ENCODE measurements around the gene CD160. TPM values are rescaled to one million over a fixed set of nuclear protein-coding genes. Genes with fewer than 3 reads are reported as not detected.
"Not testable (repeated sequence)": the region's sequence is repeated elsewhere in the genome, so short reads cannot be mapped to it uniquely, and the experiment has no call there.

Gene CD160, protein sequence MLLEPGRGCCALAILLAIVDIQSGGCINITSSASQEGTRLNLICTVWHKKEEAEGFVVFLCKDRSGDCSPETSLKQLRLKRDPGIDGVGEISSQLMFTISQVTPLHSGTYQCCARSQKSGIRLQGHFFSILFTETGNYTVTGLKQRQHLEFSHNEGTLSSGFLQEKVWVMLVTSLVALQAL
- total RNA-seq = under 1 TPM in 1 of 2 donors, not detected in 1; 0.29 TPM

- Mint-ChIP-seq H3K27ac (no peak within 1 kb of the TSS), H3K4me1 (ENCODE audit: low read depth) (peaks cover 34% of the 10 kb centered on the region), H3K9me3 (no peaks in the 10 kb centered on the region), H3K4me3 (peak within 1 kb of the TSS; percentile 21 to 77), H3K27me3 (ENCODE audit: low read depth) (peaks cover 35% of the 10 kb centered on the region), H3K36me3 (ENCODE audit: insufficient read depth in 2 of 2) (no peaks in the 10 kb centered on the region)
- DNase-seq (peak in 1 of 2 donors; percentile 13), ATAC-seq (replicated peaks in 1 of 2) (peak; percentile 50 to 53)
Measured at GRCh38 chr1:145719230-145720079, at the start of gene CD160. Gene CD160, plus strand, starts transcription at chr1:145719499. Its CDS starts 8,829 bp downstream, at chr1:145728328.

GRCh38 chr1:145670995-145671745 lies 48.1 kb upstream of the CD160 start:
- ATAC-seq (replicated peaks in 1 of 2) = peak; percentile 38 to 47
- peaks cover 16% of the 10 kb centered on the region for H3K4me1 Mint-ChIP-seq (ENCODE audit: low read depth)
- peak overlapping the region in 1 of 2 donors; percentile 66 for H3K4me3 Mint-ChIP-seq

GRCh38 chr1:145673217-145673616 lies 46.1 kb upstream of the CD160 start:
- not testable (repeated sequence) for DNase-seq; H3K9me3 Mint-ChIP-seq; ATAC-seq (replicated peaks in 1 of 2); H3K4me3 Mint-ChIP-seq; H3K27ac Mint-ChIP-seq; H3K27me3 Mint-ChIP-seq (ENCODE audit: low read depth); H3K36me3 Mint-ChIP-seq (ENCODE audit: insufficient read depth in 2 of 2)
- H3K4me1 Mint-ChIP-seq (ENCODE audit: low read depth) = peaks cover 16% of the 10 kb centered on the region

More at GRCh38 chr1:145670995-145671745, 48.1 kb upstream of the CD160 start:
- not testable (repeated sequence) for H3K36me3 Mint-ChIP-seq (ENCODE audit: insufficient read depth in 2 of 2); H3K27me3 Mint-ChIP-seq (ENCODE audit: low read depth); H3K9me3 Mint-ChIP-seq; DNase-seq
- peak overlapping the region; percentile 49 for H3K27ac Mint-ChIP-seq

DNA sequence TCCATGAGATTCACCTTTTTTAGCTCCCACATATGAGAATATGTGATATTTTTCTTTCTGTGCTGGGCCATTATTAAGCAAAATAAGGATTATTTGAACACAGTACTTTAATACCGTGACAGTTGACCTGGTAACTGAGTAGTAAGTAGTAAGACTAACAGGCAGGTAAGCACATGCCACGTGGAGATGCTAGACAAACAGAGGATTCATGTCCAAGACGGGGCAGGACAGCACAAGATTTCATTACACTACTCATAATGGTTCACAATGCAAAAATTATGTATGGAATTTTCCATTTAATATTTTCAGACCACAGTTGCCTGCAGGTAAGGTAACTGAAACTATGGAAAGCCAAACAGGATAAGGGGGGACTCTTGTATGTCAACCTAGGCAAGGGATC lies 34.4 kb upstream of the CD160 start:
- peaks cover 16% of the 10 kb centered on the region for H3K4me1 Mint-ChIP-seq (ENCODE audit: low read depth)
- H3K27me3 Mint-ChIP-seq (ENCODE audit: low read depth); DNase-seq: not testable (repeated sequence)

GRCh38 chr1:145686078-145686477 lies 33.2 kb upstream of the CD160 start:
- H3K27ac Mint-ChIP-seq; H3K9me3 Mint-ChIP-seq; H3K27me3 Mint-ChIP-seq (ENCODE audit: low read depth); DNase-seq; ATAC-seq (replicated peaks in 1 of 2); H3K36me3 Mint-ChIP-seq (ENCODE audit: insufficient read depth in 2 of 2); H3K4me3 Mint-ChIP-seq: not testable (repeated sequence)
- H3K4me1 Mint-ChIP-seq (ENCODE audit: low read depth) = peaks cover 28% of the 10 kb centered on the region

More for the DNA sequence above, 34.4 kb upstream of the CD160 start:
- H3K9me3 Mint-ChIP-seq; H3K36me3 Mint-ChIP-seq (ENCODE audit: insufficient read depth in 2 of 2); H3K4me3 Mint-ChIP-seq; H3K27ac Mint-ChIP-seq; ATAC-seq (replicated peaks in 1 of 2): not testable (repeated sequence)

DNA sequence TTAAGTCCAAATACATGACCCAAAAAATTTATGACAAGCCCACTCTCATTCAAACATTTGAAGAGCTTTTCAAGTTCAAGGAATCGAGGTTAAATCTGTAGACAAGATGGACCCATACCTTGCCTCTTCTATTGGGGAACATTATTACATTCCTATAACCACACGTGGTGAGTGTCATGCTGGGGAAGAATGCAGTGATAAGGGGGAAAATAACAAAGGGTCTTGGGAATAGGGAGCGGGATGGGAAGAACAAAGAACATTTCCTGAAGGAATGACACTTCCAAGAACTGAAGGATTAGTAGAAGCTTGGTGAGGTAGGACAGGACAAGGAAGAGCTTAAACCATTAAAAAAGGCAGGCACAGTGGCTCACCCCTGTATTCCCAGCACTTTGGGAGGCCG lies 31.0 kb upstream of the CD160 start:
- no peaks in the 10 kb centered on the region for H3K27me3 Mint-ChIP-seq (ENCODE audit: low read depth)
- H3K9me3 Mint-ChIP-seq = no peaks in the 10 kb centered on the region
- H3K36me3 Mint-ChIP-seq (ENCODE audit: insufficient read depth in 2 of 2) = no peaks in the 10 kb centered on the region
- no peak overlapping the region for H3K27ac Mint-ChIP-seq
- DNase-seq = no peak
- ATAC-seq (replicated peaks in 1 of 2) = no peak
- H3K4me1 Mint-ChIP-seq (ENCODE audit: low read depth) = peaks cover 30% of the 10 kb centered on the region
- no peak overlapping the region for H3K4me3 Mint-ChIP-seq

DNA sequence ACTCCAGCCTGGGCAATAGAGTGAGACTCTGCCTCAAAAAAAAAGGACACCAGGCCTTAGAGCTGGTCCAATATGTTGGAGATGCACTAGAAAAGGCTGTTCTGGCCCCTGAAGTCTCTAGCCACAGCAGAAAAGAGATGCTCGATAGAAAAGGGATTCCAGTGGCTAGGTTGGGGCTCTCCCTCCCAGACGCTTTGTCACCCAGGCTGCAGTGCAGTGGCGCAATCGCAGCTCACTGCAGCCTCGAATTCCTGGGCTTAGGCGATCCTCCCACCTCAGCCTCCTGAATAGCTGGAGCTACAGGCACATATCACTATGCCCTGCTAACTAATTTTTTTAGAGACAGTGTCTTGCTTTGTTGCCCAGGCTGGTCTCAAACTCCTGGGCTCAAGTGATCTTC lies 30.4 kb upstream of the CD160 start:
- no peak overlapping the region for H3K4me3 Mint-ChIP-seq
- no peak for ATAC-seq (replicated peaks in 1 of 2)
- no peak for DNase-seq
- H3K9me3 Mint-ChIP-seq = no peaks in the 10 kb centered on the region
- H3K27ac Mint-ChIP-seq = no peak overlapping the region
- no peaks in the 10 kb centered on the region for H3K27me3 Mint-ChIP-seq (ENCODE audit: low read depth)
- no peaks in the 10 kb centered on the region for H3K36me3 Mint-ChIP-seq (ENCODE audit: insufficient read depth in 2 of 2)
- H3K4me1 Mint-ChIP-seq (ENCODE audit: low read depth) = peaks cover 30% of the 10 kb centered on the region

GRCh38 chr1:145689922-145690321 lies 29.4 kb upstream of the CD160 start:
- DNase-seq (no peak), ATAC-seq (replicated peaks in 1 of 2) (no peak)
- Mint-ChIP-seq H3K4me3 (no peak overlapping the region), H3K27ac (no peak overlapping the region), H3K27me3 (ENCODE audit: low read depth) (no peaks in the 10 kb centered on the region), H3K4me1 (ENCODE audit: low read depth) (peaks cover 30% of the 10 kb centered on the region), H3K36me3 (ENCODE audit: insufficient read depth in 2 of 2) (no peaks in the 10 kb centered on the region), H3K9me3 (no peaks in the 10 kb centered on the region)

DNA sequence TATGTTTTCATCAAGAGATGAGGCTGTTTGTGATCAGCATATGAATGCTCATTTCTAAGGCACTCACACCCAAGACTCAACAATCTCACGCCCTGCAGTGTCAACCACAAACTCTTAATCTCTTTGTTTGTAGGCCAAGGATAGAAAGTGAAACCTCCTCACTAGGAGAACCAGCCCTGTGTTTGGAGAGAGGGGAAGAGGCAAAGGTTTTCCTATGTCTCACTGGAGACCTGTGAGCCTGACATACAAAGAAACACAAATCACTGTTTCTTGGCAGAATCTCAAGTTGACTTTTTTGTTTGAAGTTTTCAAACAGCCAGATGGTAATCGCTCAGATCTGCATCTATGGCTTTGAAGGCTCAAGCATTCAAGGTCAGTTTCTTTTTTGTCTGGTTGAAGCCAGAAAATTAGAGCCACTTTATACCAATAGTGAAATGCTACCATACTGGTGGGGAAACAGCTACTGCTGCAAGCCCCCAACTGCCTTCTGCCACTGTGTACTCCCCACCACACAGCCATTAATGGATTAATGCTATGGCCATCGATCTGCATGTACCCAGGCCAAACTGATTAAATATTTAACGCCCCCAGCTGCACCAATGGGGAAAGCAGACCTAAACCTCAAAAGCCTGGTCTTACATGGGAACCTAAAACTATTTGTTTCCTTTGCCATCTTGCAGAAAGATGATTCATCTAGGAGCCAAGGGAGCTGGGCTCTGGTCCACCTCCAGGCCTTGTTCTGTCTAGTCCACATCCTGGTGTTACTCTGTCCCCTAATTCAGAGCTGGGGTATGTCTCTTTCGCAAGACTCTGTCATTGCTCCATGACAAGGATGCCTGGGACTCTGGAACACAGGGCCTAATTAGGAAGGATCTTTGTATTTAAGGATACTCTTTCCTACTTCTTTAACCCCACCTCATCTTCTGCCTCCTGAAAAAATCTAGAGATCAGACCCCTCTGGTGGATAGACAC lies 28.4 kb upstream of the CD160 start:
- ATAC-seq (replicated peaks in 1 of 2) (peak; percentile 90 to 91), DNase-seq (peak; percentile 14 to 22)
- H3K27me3 Mint-ChIP-seq (ENCODE audit: low read depth) = no peaks in the 10 kb centered on the region
- no peak overlapping the region for H3K27ac Mint-ChIP-seq
- peak overlapping the region in 1 of 2 donors; percentile 50 for H3K4me3 Mint-ChIP-seq
- no peaks in the 10 kb centered on the region for H3K9me3 Mint-ChIP-seq
- H3K36me3 Mint-ChIP-seq (ENCODE audit: insufficient read depth in 2 of 2) = no peaks in the 10 kb centered on the region
- peaks cover 30% of the 10 kb centered on the region for H3K4me1 Mint-ChIP-seq (ENCODE audit: low read depth)

DNA sequence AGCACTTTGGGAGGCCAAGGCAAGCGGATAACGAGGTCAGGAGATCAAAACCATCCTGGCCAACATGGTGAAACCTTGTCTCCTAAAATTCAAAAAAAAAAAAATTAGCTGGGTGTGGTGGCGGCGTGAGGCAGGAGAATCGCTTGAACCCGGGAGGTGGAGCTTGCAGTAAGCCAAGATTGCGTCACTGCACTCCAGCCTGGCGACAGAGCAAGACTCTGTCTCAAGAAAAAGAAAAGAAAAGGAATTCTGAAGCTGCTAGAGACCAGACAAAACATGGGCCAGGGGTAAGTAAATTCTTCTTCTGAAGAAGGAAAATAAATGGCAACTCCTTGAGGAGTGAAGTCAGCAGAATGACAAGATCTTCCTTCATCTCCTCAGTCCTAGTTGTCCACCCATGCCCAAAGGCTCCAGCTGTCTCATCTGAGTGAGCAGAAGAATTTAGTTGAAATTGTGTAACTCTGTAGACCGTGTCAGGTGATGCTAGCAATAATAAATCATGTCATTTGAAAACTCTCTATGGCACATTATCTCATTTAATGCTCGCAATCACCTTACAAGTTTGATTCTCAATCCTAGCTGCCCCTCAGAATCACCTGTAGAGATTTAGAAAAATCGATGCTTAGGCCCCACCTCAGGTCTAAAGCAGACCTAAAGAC lies 26.4 kb upstream of the CD160 start:
- H3K27ac Mint-ChIP-seq = no peak overlapping the region
- H3K4me3 Mint-ChIP-seq = no peak overlapping the region
- no peaks in the 10 kb centered on the region for H3K9me3 Mint-ChIP-seq
- ATAC-seq (replicated peaks in 1 of 2) (no peak), DNase-seq (no peak)
- H3K4me1 Mint-ChIP-seq (ENCODE audit: low read depth) = peaks cover 30% of the 10 kb centered on the region
- H3K27me3 Mint-ChIP-seq (ENCODE audit: low read depth) = no peaks in the 10 kb centered on the region
- no peaks in the 10 kb centered on the region for H3K36me3 Mint-ChIP-seq (ENCODE audit: insufficient read depth in 2 of 2)

- Mint-ChIP-seq H3K4me1 (ENCODE audit: low read depth) (peaks cover 2% of the 10 kb centered on the region), H3K9me3 (no peaks in the 10 kb centered on the region), H3K27me3 (ENCODE audit: low read depth) (no peaks in the 10 kb centered on the region), H3K36me3 (ENCODE audit: insufficient read depth in 2 of 2) (no peaks in the 10 kb centered on the region), H3K4me3 (no peak overlapping the region), H3K27ac (no peak overlapping the region)
- DNase-seq (no peak), ATAC-seq (replicated peaks in 1 of 2) (no peak)
Measured at GRCh38 chr1:145695821-145696629, 23.3 kb upstream of the CD160 start.

Data from activated T-cell treated with anti-CD3 and anti-CD28 coated beads, Interleukin-2, amount 50 U/mL, for 72 hours (primary cell).